ENCODE results near the gene MEIS1. TPM values are rescaled to one million over a fixed set of nuclear protein-coding genes. Genes with fewer than 3 reads are reported as not detected.

Gene MEIS1
- total RNA-seq, 1 donor from 2014 or later: 107 TPM

DNA sequence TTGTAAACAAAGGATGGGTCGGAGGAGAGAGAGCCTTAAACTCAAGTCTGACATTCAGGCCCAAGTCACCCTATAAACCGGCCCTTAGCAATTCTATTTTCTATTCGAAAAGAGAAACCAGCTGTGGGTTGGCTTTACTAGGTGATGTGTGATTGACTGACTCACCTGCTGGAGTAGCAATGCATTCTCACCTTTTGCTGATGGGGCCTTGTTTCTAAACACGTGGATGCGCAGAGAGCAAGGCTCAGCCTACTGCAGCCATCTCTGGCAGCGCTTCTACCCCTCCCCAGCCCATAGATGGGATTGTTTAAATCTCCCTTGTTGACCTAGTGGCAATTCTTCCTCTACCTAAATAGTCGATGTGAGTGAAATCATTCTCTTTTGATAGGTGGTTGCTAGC is 138.5 kb downstream of the MEIS1 start:
- Mint-ChIP-seq H3K4me1 (peaks cover 69% of the 10 kb centered on the region), H3K9me3 (no peaks in the 10 kb centered on the region), H3K36me3 (ENCODE audit: low read depth) (peaks cover 4% of the 10 kb centered on the region), H3K27ac (ENCODE audit: unreplicated experiment) (no peak overlapping the region), H3K27me3 (ENCODE audit: low read depth) (peaks cover 38% of the 10 kb centered on the region), H3K4me3 (peak overlapping the region; percentile 90)
- TF ChIP-seq CTCF (conservative IDR thresholded peaks at IDR 0.05): no peak
- no peak for DNase-seq (ENCODE audit: low read depth, low spot score)

DNA sequence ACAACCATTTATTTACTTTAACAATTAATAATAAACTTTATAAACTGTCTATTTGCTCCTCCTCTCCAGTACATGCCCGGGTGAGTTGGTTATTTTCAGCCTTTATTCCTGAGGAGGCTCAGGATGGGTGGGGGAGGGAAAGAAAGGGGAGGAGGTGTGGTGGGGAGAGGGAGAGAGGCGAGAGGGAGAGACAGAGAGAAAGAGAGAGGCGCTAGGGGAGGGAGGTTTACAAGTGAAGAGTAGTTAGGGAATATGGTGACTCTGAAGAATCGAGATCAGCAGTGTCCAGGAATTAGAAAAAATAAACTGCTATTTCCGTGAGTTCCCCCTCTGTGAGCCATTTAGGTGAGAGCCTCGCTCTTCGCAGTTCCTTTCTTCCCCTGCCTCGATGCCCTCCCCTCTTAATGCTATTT is 138.9 kb downstream of the MEIS1 start:
- H3K4me1 Mint-ChIP-seq: peaks cover 69% of the 10 kb centered on the region
- H3K36me3 Mint-ChIP-seq (ENCODE audit: low read depth): peaks cover 4% of the 10 kb centered on the region
- no peak for TF ChIP-seq CTCF (conservative IDR thresholded peaks at IDR 0.05)
- H3K4me3 Mint-ChIP-seq: peak overlapping the region; percentile 90
- H3K27me3 Mint-ChIP-seq (ENCODE audit: low read depth): peaks cover 42% of the 10 kb centered on the region
- DNase-seq (ENCODE audit: low read depth, low spot score): peak; percentile 4
- no peaks in the 10 kb centered on the region for H3K9me3 Mint-ChIP-seq
- peak overlapping the region; percentile 88 for H3K27ac Mint-ChIP-seq (ENCODE audit: unreplicated experiment)

- TF ChIP-seq CTCF (conservative IDR thresholded peaks at IDR 0.05): peak; percentile 58
- Mint-ChIP-seq H3K27me3 (ENCODE audit: low read depth) (peaks cover 52% of the 10 kb centered on the region), H3K27ac (ENCODE audit: unreplicated experiment) (peak overlapping the region; percentile 93), H3K4me1 (peaks cover 66% of the 10 kb centered on the region), H3K36me3 (ENCODE audit: low read depth) (peaks cover 4% of the 10 kb centered on the region), H3K9me3 (no peaks in the 10 kb centered on the region), H3K4me3 (peak overlapping the region; percentile 97)
- DNase-seq (ENCODE audit: low read depth, low spot score): peak; percentile 58
Measured at GRCh38 chr2:66574701-66575624, 140.0 kb downstream of the MEIS1 start.

- peak; percentile 5 for TF ChIP-seq CTCF (conservative IDR thresholded peaks at IDR 0.05)
- H3K27me3 Mint-ChIP-seq (ENCODE audit: low read depth): peaks cover 54% of the 10 kb centered on the region
- H3K4me3 Mint-ChIP-seq: peak overlapping the region; percentile 97
- no peaks in the 10 kb centered on the region for H3K9me3 Mint-ChIP-seq
- peaks cover 63% of the 10 kb centered on the region for H3K4me1 Mint-ChIP-seq
- peaks cover 4% of the 10 kb centered on the region for H3K36me3 Mint-ChIP-seq (ENCODE audit: low read depth)
- peak; percentile 45 for DNase-seq (ENCODE audit: low read depth, low spot score)
- H3K27ac Mint-ChIP-seq (ENCODE audit: unreplicated experiment): peak overlapping the region; percentile 93
Measured at GRCh38 chr2:66575625-66576310, 140.8 kb downstream of the MEIS1 start.

DNA sequence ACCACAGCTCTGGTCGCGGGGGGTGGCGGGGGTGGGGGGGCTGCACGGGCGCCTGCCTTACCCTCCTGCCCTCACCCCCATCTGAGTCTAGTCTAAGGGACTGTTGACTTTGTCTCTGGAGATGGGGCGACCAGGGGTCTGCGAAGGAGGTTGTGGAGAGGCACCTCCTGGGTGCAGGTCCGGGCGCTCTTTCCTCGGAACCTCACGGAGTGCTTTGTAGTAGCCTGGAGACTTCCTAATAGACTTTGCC is 141.3 kb downstream of the MEIS1 start:
- no peak for DNase-seq (ENCODE audit: low read depth, low spot score)
- Mint-ChIP-seq H3K36me3 (ENCODE audit: low read depth) (peaks cover 4% of the 10 kb centered on the region), H3K9me3 (no peaks in the 10 kb centered on the region), H3K27me3 (ENCODE audit: low read depth) (peaks cover 54% of the 10 kb centered on the region), H3K27ac (ENCODE audit: unreplicated experiment) (peak overlapping the region; percentile 89), H3K4me1 (peaks cover 68% of the 10 kb centered on the region), H3K4me3 (peak overlapping the region; percentile 97)
- no peak for TF ChIP-seq CTCF (conservative IDR thresholded peaks at IDR 0.05)

Data from neural crest cell (in vitro differentiated cells).